ENCODE results near the gene POLD2. TPM values are rescaled to one million over a fixed set of nuclear protein-coding genes. Genes with fewer than 3 reads are reported as not detected.

POLD2 gene
- total and polyA plus RNA-seq, 2 of the 8 experiments (the other 6 are each of a cell fraction or from before 2014, with no cell fraction given): 148 to 214 TPM

DNA sequence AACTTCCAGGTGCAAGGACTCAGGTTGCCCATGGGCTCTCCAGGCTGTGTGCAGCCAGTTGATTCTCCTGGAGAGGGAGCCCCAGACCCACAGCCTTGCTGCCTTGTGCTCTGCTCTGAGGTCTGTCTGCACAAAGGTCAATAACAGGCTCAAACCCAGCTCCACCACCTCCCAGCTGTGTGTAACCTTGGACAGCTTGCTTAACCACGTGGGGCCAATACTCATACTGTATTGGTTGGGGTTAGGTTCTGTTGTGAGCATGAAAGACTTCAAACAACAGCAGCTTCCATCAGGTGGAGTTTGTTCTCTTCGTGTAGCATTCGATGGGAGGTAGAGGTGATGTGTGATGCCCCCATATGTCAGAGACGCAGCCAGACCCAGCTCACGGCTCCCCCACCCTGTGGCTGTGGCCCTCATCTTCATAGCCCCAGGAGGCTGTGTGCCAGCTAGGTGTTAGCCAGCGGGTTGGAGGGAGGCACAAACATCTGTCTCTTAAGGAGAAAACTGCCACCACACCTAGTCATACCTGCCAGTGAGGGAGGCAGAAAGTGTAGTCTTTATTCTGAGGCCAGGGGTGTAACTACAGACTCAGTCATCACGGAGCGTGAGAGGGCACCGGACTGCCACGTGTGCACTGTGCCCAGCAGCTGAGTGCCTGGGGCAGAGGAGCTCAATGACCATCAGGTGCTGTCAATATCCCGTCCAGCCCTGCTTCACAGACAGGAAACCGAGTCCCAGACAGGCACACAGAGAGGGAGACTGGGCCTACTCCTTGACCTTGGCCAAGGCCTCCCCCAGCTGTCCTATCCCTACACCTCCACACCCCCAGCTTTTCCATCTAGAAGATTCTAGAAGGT, 8.1 kb upstream of the POLD2 start:
- DNase-seq (ENCODE audit: low read depth in 1 of 2, low spot score in 2 of 2) (no peak), FAIRE-seq (peak; percentile 75)
- CTCF ChIA-PET (ENCODE audit: partially characterized antibody): interaction anchor here (0.6 to 4.2 kb wide), 30 partner anchors 8 to 299 kb away, joined by 3 to 45 read pairs (median 4); partner anchors contain the start of genes DBNL and YKT6
- Histone ChIP-seq H2AFZ (ENCODE audit: low read length) (no peak overlapping the region), H2BK120ac (replicated peaks; ENCODE audit: low read depth, low read length) (no peak overlapping the region), H4K5ac (ENCODE audit: insufficient read length, low read depth, low read length) (no peak overlapping the region), H3K36me3 (ENCODE audit: control insufficient read depth in 2 of 4, insufficient read depth in 4 of 4, low read length in 3 of 4) (no peaks in the 10 kb centered on the region), H3K27me3 (replicated peaks in 1 of 4; ENCODE audit: control insufficient read depth in 3 of 4, extremely low read depth in 1 of 4, insufficient read depth in 3 of 4, low read length in 3 of 4) (peaks cover 0 to 16% (median 6%) of the 10 kb centered on the region in 4 experiments; a peak in 6 of 7 replicates), H4K8ac (ENCODE audit: extremely low read depth, insufficient read depth, low read length) (no peak overlapping the region), H2BK12ac (ENCODE audit: low read depth, low read length) (no peak overlapping the region), H2AK5ac (ENCODE audit: low read depth, low read length) (peak overlapping the region; percentile 43), H4K20me1 (replicated peaks in 1 of 2; ENCODE audit: control insufficient read depth in 1 of 2, insufficient read depth in 2 of 2, low read length in 2 of 2) (peaks cover 0 to under 1% of the 10 kb centered on the region in 2 experiments), H3K27ac (ENCODE audit: low read depth, low read length) (no peak overlapping the region), H3K79me2 (ENCODE audit: control insufficient read depth in 1 of 2, insufficient read depth in 2 of 2, low read length in 2 of 2) (no peaks in the 10 kb centered on the region), H3K23me2 (ENCODE audit: low read depth, low read length) (no peaks in the 10 kb centered on the region; the same call in 1 of the 2 replicates), H3K18ac (ENCODE audit: extremely low read depth, low read length) (no peak overlapping the region), H3K56ac (replicated peaks; ENCODE audit: insufficient read length, low read depth, low read length) (no peak overlapping the region), H3K4me3 (ENCODE audit: extremely low read depth in 1 of 4, insufficient read depth in 2 of 4, low read depth in 3 of 4, low read length in 4 of 4) (no peak overlapping the region), H2BK15ac (ENCODE audit: low read length) (no peak overlapping the region), H3K9ac (replicated peaks in 1 of 4; ENCODE audit: extremely low read depth in 1 of 4, low read depth in 3 of 4, low read length in 3 of 4) (no peak overlapping the region), H3K4me1 (replicated peaks in 1 of 4; ENCODE audit: control insufficient read depth in 3 of 4, insufficient read depth in 4 of 4, low read length in 3 of 4) (peaks cover 0 to 12% (median 3%) of the 10 kb centered on the region in 4 experiments; a peak in 4 of 7 replicates), H3K23ac (ENCODE audit: insufficient read length) (no peak overlapping the region), H2BK5ac (ENCODE audit: low read depth, low read length) (no peak overlapping the region), H3K4ac (replicated peaks; ENCODE audit: insufficient read length, low read depth, low read length) (no peak overlapping the region), H3K4me2 (ENCODE audit: insufficient read depth in 1 of 2, low read depth in 2 of 2, low read length in 2 of 2) (no peak overlapping the region), H4K91ac (replicated peaks; ENCODE audit: insufficient read length, low read length) (no peak overlapping the region), H3K14ac (ENCODE audit: insufficient read length) (no peak overlapping the region), H3K9me3 (ENCODE audit: insufficient read depth in 2 of 2, low read depth in 1 of 2, low read length in 1 of 2) (no peaks in the 10 kb centered on the region), H3K79me1 (ENCODE audit: low read depth, low read length) (no peaks in the 10 kb centered on the region), H2BK20ac (ENCODE audit: low read length) (no peak overlapping the region)
- 73% methylated on average over 12 of the region's 12 CpGs; no CpG with 5 or more reads in 1 of the 2 experiments for WGBS, 2 experiments (ENCODE audit: extremely low coverage in 1 of 2, insufficient coverage in 1 of 2, insufficient read length in 1 of 2, insufficient replicate concordance in 2 of 2, low coverage in 1 of 2, low lambda C conversion rate in 2 of 2, missing lambda C conversion rate in 1 of 2)
- POLR2A ChIA-PET (ENCODE audit: partially characterized antibody): interaction anchor here (0.8 to 2.2 kb wide), 4 partner anchors 8 to 15 kb away, joined by 3 to 9 read pairs (median 4); partner anchors contain the start of gene POLD2
- peak; percentile 66 to 75 (median 68) for TF ChIP-seq CTCF (IDR thresholded peaks at IDR 0.05; ENCODE audit: control extremely low read depth in 1 of 3, insufficient read depth in 1 of 3, low read depth in 1 of 3, low read length in 3 of 3)
- TF ChIP-seq EGR1 (IDR thresholded peaks at IDR 0.05; ENCODE audit: borderline replicate concordance, low read depth, low read length): no peak
- TF ChIP-seq TBP (IDR thresholded peaks at IDR 0.05; ENCODE audit: low read depth, low read length): no peak
- TF ChIP-seq RAD21 (IDR thresholded peaks at IDR 0.05 in 1 of 2, conservative IDR thresholded peaks at IDR 0.05 in 1 of 2; ENCODE audit: low read depth in 2 of 2, low read length in 2 of 2): peak; percentile 71 to 83
- no peak for TF ChIP-seq SIRT6 (IDR thresholded peaks at IDR 0.05; ENCODE audit: low read length)
- no peak for TF ChIP-seq ATF2 (IDR thresholded peaks at IDR 0.05; ENCODE audit: low read length)

All from H1 (cell line).